IMR-90 (cell line): ENCODE results near the gene YPEL1. TPM values are rescaled to one million over a fixed set of nuclear protein-coding genes. Genes with fewer than 3 reads are reported as not detected.

ENCODE experiments used
- ATAC-seq: fragments of 200-7000 bp; cut with Tn5 transposase; 2 replicates; pipeline ENCODE4 v1.9.1; 2020; ENCODE audit warnings: low read depth, mild to moderate bottlenecking, moderate library complexity
- BruUV-seq: library from RNA; stranded (reverse); fragments of 400-500 nt; replicated peaks from 2 replicates; lab custom pipeline; 2021; lab: Mats Ljungman, UMichigan
- CTCF ChIA-PET: fragments of 300-600 bp; formaldehyde crosslinking; extraction: SDS; loops from one replicate; lab custom pipeline; 2021; ENCODE audit warnings: antibody characterized with exemption; lab: Yijun Ruan, JAX
- POLR2A ChIA-PET: fragments of 300-600 bp; sonication (Branson Sonifier 250); formaldehyde crosslinking; loops from one replicate; lab custom pipeline; 2022; ENCODE audit warnings: antibody characterized with exemption; ENCODE audit not compliant: unreplicated experiment; lab: Charles Lee
- DNase-seq: peaks from one replicate; pipeline ENCODE4 v3.0.0; 2013
- H2AFZ ChIP-seq: replicated peaks from 2 replicates; pipeline ENCODE3; 2013; ENCODE audit warnings: low read length, mild to moderate bottlenecking; ENCODE audit not compliant: poor library complexity
- H2AK5ac ChIP-seq: 2 replicates; pipeline ENCODE4 v1.6.1; 2013; ENCODE audit warnings: low read depth, low read length, inconsistent platforms
- H2AK9ac ChIP-seq: replicated peaks from 2 replicates; pipeline ENCODE3; 2013; ENCODE audit warnings: mild to moderate bottlenecking, low read depth, low read length, moderate library complexity; ENCODE audit not compliant: poor library complexity
- H2BK120ac ChIP-seq: 2 replicates; pipeline ENCODE4 v1.6.1; 2013; ENCODE audit warnings: low read depth, low read length, inconsistent platforms
- H2BK15ac ChIP-seq: 3 replicates; pipeline ENCODE4 v1.6.1; 2013; ENCODE audit warnings: low read depth, low read length, inconsistent platforms
- H2BK20ac ChIP-seq: 2 replicates; pipeline ENCODE4 v1.6.1; 2013; ENCODE audit warnings: low read depth, mild to moderate bottlenecking, inconsistent platforms, low read length, moderate library complexity
- H2BK5ac ChIP-seq: 2 replicates; pipeline ENCODE4 v1.6.1; 2013; ENCODE audit warnings: mild to moderate bottlenecking, low read depth, low read length, inconsistent platforms; ENCODE audit not compliant: poor library complexity, severe bottlenecking
- H3K14ac ChIP-seq: replicated peaks from 2 replicates; pipeline ENCODE4 v1.6.1; 2013; ENCODE audit warnings: low read depth, low read length, inconsistent platforms
- H3K18ac ChIP-seq: 2 replicates; pipeline ENCODE4 v1.6.1; 2013; ENCODE audit warnings: low read depth, low read length, control low read depth
- H3K23ac ChIP-seq: 2 replicates; pipeline ENCODE4 v1.6.1; 2013; ENCODE audit warnings: low read depth, low read length, inconsistent platforms
- H3K27ac ChIP-seq: 2 replicates; pipeline ENCODE4 v1.5.1; 2013; ENCODE audit warnings: mild to moderate bottlenecking, control low read depth, low read length; ENCODE audit not compliant: insufficient read depth
- H3K27me3 ChIP-seq: 2 replicates; pipeline ENCODE4 v1.6.1; 2013; ENCODE audit warnings: low read length; ENCODE audit not compliant: control insufficient read depth, insufficient read depth
- H3K36me3 ChIP-seq: 2 replicates; pipeline ENCODE4 v1.6.1; 2013; ENCODE audit warnings: low read length, mixed read lengths; ENCODE audit not compliant: control insufficient read depth, insufficient read depth
- H3K4ac ChIP-seq: 2 replicates; pipeline ENCODE4 v1.6.1; 2013; ENCODE audit warnings: low read depth, low read length, inconsistent platforms
- H3K4me1 ChIP-seq: 2 replicates; pipeline ENCODE4 v1.6.1; 2013; ENCODE audit warnings: low read length, mixed read lengths; ENCODE audit not compliant: control insufficient read depth, insufficient read depth
- H3K4me2 ChIP-seq: 2 replicates; pipeline ENCODE4 v1.6.1; 2013; ENCODE audit warnings: low read depth, mild to moderate bottlenecking, control low read depth, low read length, moderate library complexity
- H3K4me3 ChIP-seq: 2 replicates; pipeline ENCODE4 v1.5.1; 2013; ENCODE audit warnings: low read depth, mild to moderate bottlenecking, control low read depth, low read length, moderate library complexity; ENCODE audit not compliant: insufficient read depth
- H3K56ac ChIP-seq: 2 replicates; pipeline ENCODE4 v1.6.1; 2013; ENCODE audit warnings: low read length, inconsistent platforms; ENCODE audit not compliant: insufficient read depth; ENCODE audit errors: extremely low read depth
- H3K79me1 ChIP-seq, 2 experiments: 2 replicates each; pipeline ENCODE4 v1.6.1; 2013; ENCODE audit warnings: low read length in 2 of 2, inconsistent platforms in 1 of 2, low read depth in 1 of 2
- H3K9ac ChIP-seq: 2 replicates; pipeline ENCODE4 v1.6.1; 2013; ENCODE audit warnings: low read depth, low read length, control low read depth
- H3K9me1 ChIP-seq: 2 replicates; pipeline ENCODE4 v1.6.1; 2013; ENCODE audit warnings: low read length, inconsistent platforms; ENCODE audit not compliant: insufficient read depth
- H3K9me3 ChIP-seq: 2 replicates; pipeline ENCODE4 v1.6.1; 2013; ENCODE audit warnings: low read length; ENCODE audit not compliant: control insufficient read depth, insufficient read depth
- H4K20me1 ChIP-seq: 2 replicates; pipeline ENCODE4 v1.6.1; 2013; ENCODE audit warnings: low read length, inconsistent platforms; ENCODE audit not compliant: insufficient read depth
- H4K5ac ChIP-seq: 2 replicates; pipeline ENCODE4 v1.6.1; 2013; ENCODE audit warnings: mild to moderate bottlenecking, low read depth, low read length, control low read depth
- H4K8ac ChIP-seq, 2 experiments: 2 replicates each; pipeline ENCODE4 v1.6.1; 2013; ENCODE audit warnings: low read depth in 2 of 2, low read length in 2 of 2, control low read depth in 1 of 2, inconsistent platforms in 1 of 2
- H4K91ac ChIP-seq: 2 replicates; pipeline ENCODE4 v1.6.1; 2013; ENCODE audit warnings: low read depth, low read length, inconsistent platforms; ENCODE audit not compliant: insufficient read depth
- BHLHE40 ChIP-seq: fragments of 150-350 bp; IDR thresholded peaks from 2 replicates; pipeline ENCODE4 v1.6.1; 2016; ENCODE audit warnings: mild to moderate bottlenecking, low read depth, low read length
- CEBPB ChIP-seq: IDR thresholded peaks from 2 replicates; pipeline ENCODE4 v1.6.1; 2012; ENCODE audit warnings: low read depth, low read length, improper control_type of control experiment
- CHD1 ChIP-seq: IDR thresholded peaks from 2 replicates; pipeline ENCODE4 v1.6.1; 2012; ENCODE audit warnings: low read depth, low read length, improper control_type of control experiment
- FOS ChIP-seq: fragments of 150-350 bp; IDR thresholded peaks from 2 replicates; pipeline ENCODE4 v1.6.1; 2016; ENCODE audit warnings: low read depth, low read length
- MAFK ChIP-seq: IDR thresholded peaks from 2 replicates; pipeline ENCODE4 v1.6.1; 2012; ENCODE audit warnings: low read depth, low read length, improper control_type of control experiment
- MAZ ChIP-seq: IDR thresholded peaks from 2 replicates; pipeline ENCODE4 v1.6.1; 2012; ENCODE audit warnings: low read depth, mild to moderate bottlenecking, low read length, improper control_type of control experiment, moderate library complexity, borderline replicate concordance
- MXI1 ChIP-seq: IDR thresholded peaks from 2 replicates; pipeline ENCODE4 v1.6.1; 2012; ENCODE audit warnings: low read depth, mild to moderate bottlenecking, low read length, moderate library complexity, borderline replicate concordance
- NFE2L2 ChIP-seq: fragments of 150-350 bp; IDR thresholded peaks from 2 replicates; pipeline ENCODE4 v1.6.1; 2016; ENCODE audit warnings: low read depth, mild to moderate bottlenecking, low read length
- POLR2A ChIP-seq: IDR thresholded peaks from 2 replicates; pipeline ENCODE4 v1.6.1; 2012; ENCODE audit warnings: mild to moderate bottlenecking, low read depth, low read length
- RAD21 ChIP-seq: IDR thresholded peaks from 2 replicates; pipeline ENCODE4 v1.6.1; 2012; ENCODE audit warnings: low read length, improper control_type of control experiment
- RCOR1 ChIP-seq: IDR thresholded peaks from 2 replicates; pipeline ENCODE4 v1.6.1; 2012; ENCODE audit warnings: mild to moderate bottlenecking, low read length, improper control_type of control experiment; ENCODE audit not compliant: insufficient replicate concordance
- RFX5 ChIP-seq: IDR thresholded peaks from 2 replicates; pipeline ENCODE4 v1.8.0; 2012; ENCODE audit warnings: low read depth, mild to moderate bottlenecking, low read length, moderate library complexity
- SMC3 ChIP-seq: fragments of 150-350 bp; IDR thresholded peaks from 2 replicates; pipeline ENCODE4 v1.6.1; 2016; ENCODE audit warnings: low read depth, mild to moderate bottlenecking, antibody characterized with exemption, low read length, moderate library complexity
- WGBS, 2 experiments: methylation state at CpG; one replicate each; pipeline versions ENCODE4 v1.1.5 to v1.1.7; 2013; ENCODE audit warnings: missing lambda C conversion rate in 2 of 2; ENCODE audit not compliant: insufficient read length in 1 of 2; ENCODE audit errors: extremely low coverage in 2 of 2; 5-methylcytosine and 5-hydroxymethylcytosine counted together
- dilution Hi-C: fragments of 300-500 bp; cut with HindIII; formaldehyde crosslinking; loops from one replicate; pipeline ENCODE4 v1.14.3; 2018; ENCODE audit warnings: low sequenced_read_pairs; ENCODE audit not compliant: unreplicated experiment
- in situ Hi-C: fragments of 300-500 bp; cut with MboI; formaldehyde crosslinking; loops from 3 replicates; pipeline ENCODE4 v1.14.3; 2019; ENCODE audit warnings: low sequenced_read_pairs, inconsistent platforms, mixed read lengths
- intact Hi-C: fragments of 100-400 bp; cut with micrococcal nuclease; formaldehyde crosslinking; loops from 2 replicates; pipeline ENCODE4 v1.10.0; 2022
- polyA plus RNA-seq, 3 experiments: library from polyadenylated mRNA; depleted of rRNA; stranded (reverse); fragments of >200 nt; gene quantifications; 2 replicates each; pipeline ENCODE4 v1.2.3, GENCODE V29; 2012; ENCODE audit warnings: low replicate concordance in 1 of 3
- total RNA-seq: library from RNA; depleted of rRNA; stranded (reverse); fragments of >200 nt; gene quantifications from 2 replicates; pipeline ENCODE4 v1.2.3, GENCODE V29; 2012
- TF ChIP-seq, protein P1 (sequence below): fragments of 150-350 bp; IDR thresholded peaks from 2 replicates; pipeline ENCODE4 v1.6.1; 2017; ENCODE audit warnings: mild to moderate bottlenecking, antibody characterized with exemption, low read length, low read depth
- TF ChIP-seq, protein P2 (sequence below): fragments of 150-350 bp; IDR thresholded peaks from 2 replicates; pipeline ENCODE4 v1.6.1; 2016; ENCODE audit warnings: low read depth, mild to moderate bottlenecking, low read length, moderate library complexity, borderline replicate concordance

Gene YPEL1
- total and polyA plus RNA-seq, 2 of the 4 experiments (the other 2 are of a cell fraction): 0.72 to 1.3 TPM

DNA sequence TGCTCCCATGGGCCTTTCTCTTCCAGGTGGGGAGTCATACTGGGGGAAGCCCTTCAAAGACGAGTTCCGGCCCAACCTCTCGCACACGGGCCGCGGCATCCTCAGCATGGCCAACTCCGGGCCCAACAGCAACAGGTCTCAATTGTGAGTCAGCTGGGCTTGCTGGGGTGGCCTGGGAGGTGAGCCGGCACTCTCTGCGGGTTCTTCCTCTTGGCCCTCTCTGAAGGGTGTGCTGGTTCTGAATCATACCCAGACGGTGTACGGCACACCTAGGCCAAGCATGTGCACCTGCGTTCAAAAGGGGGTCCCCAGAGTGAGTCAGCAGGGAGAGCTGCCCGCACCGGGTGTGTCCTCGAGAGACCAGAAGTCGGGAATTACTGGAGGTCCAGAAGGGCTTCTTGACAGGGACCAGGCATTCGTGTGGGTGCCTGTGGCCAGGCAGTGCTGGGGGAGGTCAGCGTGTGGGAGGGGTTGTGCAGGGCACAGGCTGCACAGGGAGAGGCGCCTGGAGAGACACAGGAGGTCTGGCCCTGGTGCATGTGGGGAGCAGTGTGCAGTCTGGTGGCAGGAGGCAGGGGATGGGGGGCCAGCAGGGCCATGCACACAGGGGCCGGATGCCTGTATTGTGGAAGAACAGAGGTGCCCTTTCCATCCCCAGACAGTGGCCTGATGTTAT, 46.8 kb downstream of the YPEL1 start:
- H3K79me1 ChIP-seq: peaks cover 0 to 4% of the 10 kb centered on the region in 2 experiments; a peak in 1 of 4 replicates
- ATAC-seq (no peak), DNase-seq (no peak)
- H3K4ac ChIP-seq: no peak overlapping the region
- dilution Hi-C loops (no loop called here), intact Hi-C loops (no loop called here), in situ Hi-C loops (no loop called here)
- WGBS, 2 experiments: 92% methylated on average over 6 of the region's 20 CpGs; no CpG with 5 or more reads in 1 of the 2 experiments
- no peak overlapping the region for H2AFZ ChIP-seq
- H4K8ac ChIP-seq: no peak overlapping the region
- no peak overlapping the region for H2AK9ac ChIP-seq
- no peak for TF ChIP-seq NFE2L2
- no peak for TF ChIP-seq MAZ
- TF ChIP-seq CHD1: no peak
- TF ChIP-seq RAD21: no peak
- TF ChIP-seq BHLHE40: no peak
- TF ChIP-seq RCOR1: no peak
- TF ChIP-seq RFX5: no peak
- TF ChIP-seq, protein P1, sequence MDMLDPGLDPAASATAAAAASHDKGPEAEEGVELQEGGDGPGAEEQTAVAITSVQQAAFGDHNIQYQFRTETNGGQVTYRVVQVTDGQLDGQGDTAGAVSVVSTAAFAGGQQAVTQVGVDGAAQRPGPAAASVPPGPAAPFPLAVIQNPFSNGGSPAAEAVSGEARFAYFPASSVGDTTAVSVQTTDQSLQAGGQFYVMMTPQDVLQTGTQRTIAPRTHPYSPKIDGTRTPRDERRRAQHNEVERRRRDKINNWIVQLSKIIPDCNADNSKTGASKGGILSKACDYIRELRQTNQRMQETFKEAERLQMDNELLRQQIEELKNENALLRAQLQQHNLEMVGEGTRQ: no peak
- no peak for TF ChIP-seq MAFK
- no peak for TF ChIP-seq POLR2A
- TF ChIP-seq FOS: no peak
- no peak for TF ChIP-seq MXI1
- no peak for TF ChIP-seq SMC3
- TF ChIP-seq CEBPB: no peak
- TF ChIP-seq, protein P2, sequence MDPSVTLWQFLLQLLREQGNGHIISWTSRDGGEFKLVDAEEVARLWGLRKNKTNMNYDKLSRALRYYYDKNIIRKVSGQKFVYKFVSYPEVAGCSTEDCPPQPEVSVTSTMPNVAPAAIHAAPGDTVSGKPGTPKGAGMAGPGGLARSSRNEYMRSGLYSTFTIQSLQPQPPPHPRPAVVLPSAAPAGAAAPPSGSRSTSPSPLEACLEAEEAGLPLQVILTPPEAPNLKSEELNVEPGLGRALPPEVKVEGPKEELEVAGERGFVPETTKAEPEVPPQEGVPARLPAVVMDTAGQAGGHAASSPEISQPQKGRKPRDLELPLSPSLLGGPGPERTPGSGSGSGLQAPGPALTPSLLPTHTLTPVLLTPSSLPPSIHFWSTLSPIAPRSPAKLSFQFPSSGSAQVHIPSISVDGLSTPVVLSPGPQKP: no peak
- no peak overlapping the region for H2BK20ac ChIP-seq
- H3K36me3 ChIP-seq: peaks cover 53% of the 10 kb centered on the region
- no peak overlapping the region for H3K18ac ChIP-seq
- no peak overlapping the region for H3K27ac ChIP-seq
- H2BK5ac ChIP-seq: no peak overlapping the region
- no peak overlapping the region for H2BK15ac ChIP-seq
- H3K9me1 ChIP-seq: peaks cover 6% of the 10 kb centered on the region; the same call in 1 of the 2 replicates
- no peak overlapping the region for H3K9ac ChIP-seq
- H3K14ac ChIP-seq: no peak overlapping the region
- no peak overlapping the region for H3K4me3 ChIP-seq
- no peak overlapping the region for H4K91ac ChIP-seq
- H2BK120ac ChIP-seq: no peak overlapping the region
- H3K56ac ChIP-seq: no peak overlapping the region
- no peak overlapping the region for H2AK5ac ChIP-seq
- ChIA-PET POLR2A (no interaction called here), CTCF (no interaction called here)
- H3K4me1 ChIP-seq: no peaks in the 10 kb centered on the region
- no peaks in the 10 kb centered on the region for H3K27me3 ChIP-seq
- H3K9me3 ChIP-seq: no peaks in the 10 kb centered on the region
- BruUV-seq: no TSS peak
- peaks cover 3% of the 10 kb centered on the region; the same call in 1 of the 2 replicates for H4K20me1 ChIP-seq
- no peak overlapping the region for H3K4me2 ChIP-seq
- H3K23ac ChIP-seq: no peak overlapping the region
- no peak overlapping the region for H4K5ac ChIP-seq
